Measurements from ENCODE around the gene LRRC10B.

DNA sequence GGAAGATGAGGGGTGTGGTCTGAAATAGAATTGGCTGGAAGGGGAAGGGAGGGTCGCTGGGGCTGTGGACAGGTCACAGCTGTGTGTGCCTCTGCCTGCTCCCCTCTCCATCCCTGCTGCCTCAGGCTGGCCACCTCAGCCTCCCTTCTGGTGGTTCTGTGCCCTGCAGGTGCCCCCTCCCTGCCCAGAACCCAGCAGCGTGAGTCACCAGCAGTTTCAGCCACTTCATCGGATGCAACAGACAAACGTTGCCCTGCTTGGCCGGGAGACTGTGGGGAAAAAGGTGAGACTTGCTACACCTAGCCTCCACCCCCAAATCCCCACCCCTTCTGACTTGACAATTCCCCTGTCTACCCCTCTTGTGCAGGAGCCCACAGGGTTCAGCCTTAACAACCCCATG lies 21.8 kb upstream of the LRRC10B start:
- TF ChIP-seq CTCF (IDR thresholded peaks at IDR 0.05 in 2 of 3, conservative IDR thresholded peaks at IDR 0.05 in 1 of 3; ENCODE audit: borderline replicate concordance in 1 of 3, insufficient read depth in 1 of 3, low read depth in 2 of 3, low read length in 2 of 3) (no peak), ATF3 (IDR thresholded peaks at IDR 0.05) (no peak), SP1 (IDR thresholded peaks at IDR 0.05; ENCODE audit: low read depth) (no peak), POLR2A (IDR thresholded peaks at IDR 0.05; ENCODE audit: borderline replicate concordance, extremely low read depth, insufficient read depth, insufficient read length) (no peak), POLR2AphosphoS5 (IDR thresholded peaks at IDR 0.05; ENCODE audit: low read depth, low read length) (no peak), TCF7L2 (IDR thresholded peaks at IDR 0.05; ENCODE audit: borderline replicate concordance, extremely low read depth, insufficient read depth, insufficient read length) (no peak), MAX (IDR thresholded peaks at IDR 0.05) (no peak), YY1 (IDR thresholded peaks at IDR 0.05; ENCODE audit: extremely low read depth, insufficient replicate concordance, low read depth, low read length) (no peak), EGR1 (IDR thresholded peaks at IDR 0.05; ENCODE audit: low read depth) (no peak), CBX3 (IDR thresholded peaks at IDR 0.05; ENCODE audit: low read depth) (no peak), ZFX (IDR thresholded peaks at IDR 0.05) (no peak)

Data from HCT116 (cell line).